ENCODE data around the gene MS4A14.

Gene MS4A14

DNA sequence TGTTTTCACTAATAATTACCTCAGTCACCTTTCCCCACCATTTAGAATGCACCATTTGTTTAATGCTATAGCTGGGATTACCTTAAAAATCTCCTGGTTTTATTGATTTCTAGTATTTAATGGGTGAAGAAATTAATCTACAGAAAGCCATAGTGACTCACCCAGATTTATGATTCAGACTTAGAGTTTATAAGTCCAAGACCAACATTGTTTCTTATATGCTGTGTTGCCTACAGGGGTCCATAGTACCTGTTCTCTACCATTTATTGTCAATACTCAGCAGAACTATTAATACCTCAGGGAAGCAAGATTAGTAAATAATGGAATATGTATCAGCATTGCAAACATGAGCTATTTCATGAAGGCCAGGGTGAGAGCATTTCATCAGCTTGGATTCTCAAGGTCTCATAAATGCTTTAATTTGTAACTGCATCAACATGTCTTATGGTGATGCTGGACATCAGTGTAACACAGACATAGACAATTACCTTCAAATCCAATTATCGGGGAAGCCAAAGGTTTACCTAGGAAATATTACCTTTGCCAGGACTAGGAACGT, 25.9 kb upstream of the MS4A14 start:
- Histone ChIP-seq H3K4me3 (ENCODE audit: low read depth in 1 of 2, low read length in 1 of 2) (no peak overlapping the region), H3K36me3 (no peaks in the 10 kb centered on the region), H3K4me1 (ENCODE audit: control insufficient read depth in 1 of 2, insufficient read depth in 1 of 2, low read depth in 1 of 2, low read length in 1 of 2) (peaks cover 5 to 7% of the 10 kb centered on the region in 2 experiments), H3K27ac (no peak overlapping the region), H3K27me3 (no peaks in the 10 kb centered on the region), H3K9me3 (peaks cover 18% of the 10 kb centered on the region)
- TF ChIP-seq, protein P1, sequence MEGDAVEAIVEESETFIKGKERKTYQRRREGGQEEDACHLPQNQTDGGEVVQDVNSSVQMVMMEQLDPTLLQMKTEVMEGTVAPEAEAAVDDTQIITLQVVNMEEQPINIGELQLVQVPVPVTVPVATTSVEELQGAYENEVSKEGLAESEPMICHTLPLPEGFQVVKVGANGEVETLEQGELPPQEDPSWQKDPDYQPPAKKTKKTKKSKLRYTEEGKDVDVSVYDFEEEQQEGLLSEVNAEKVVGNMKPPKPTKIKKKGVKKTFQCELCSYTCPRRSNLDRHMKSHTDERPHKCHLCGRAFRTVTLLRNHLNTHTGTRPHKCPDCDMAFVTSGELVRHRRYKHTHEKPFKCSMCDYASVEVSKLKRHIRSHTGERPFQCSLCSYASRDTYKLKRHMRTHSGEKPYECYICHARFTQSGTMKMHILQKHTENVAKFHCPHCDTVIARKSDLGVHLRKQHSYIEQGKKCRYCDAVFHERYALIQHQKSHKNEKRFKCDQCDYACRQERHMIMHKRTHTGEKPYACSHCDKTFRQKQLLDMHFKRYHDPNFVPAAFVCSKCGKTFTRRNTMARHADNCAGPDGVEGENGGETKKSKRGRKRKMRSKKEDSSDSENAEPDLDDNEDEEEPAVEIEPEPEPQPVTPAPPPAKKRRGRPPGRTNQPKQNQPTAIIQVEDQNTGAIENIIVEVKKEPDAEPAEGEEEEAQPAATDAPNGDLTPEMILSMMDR (IDR thresholded peaks at IDR 0.05): no peak

DNA sequence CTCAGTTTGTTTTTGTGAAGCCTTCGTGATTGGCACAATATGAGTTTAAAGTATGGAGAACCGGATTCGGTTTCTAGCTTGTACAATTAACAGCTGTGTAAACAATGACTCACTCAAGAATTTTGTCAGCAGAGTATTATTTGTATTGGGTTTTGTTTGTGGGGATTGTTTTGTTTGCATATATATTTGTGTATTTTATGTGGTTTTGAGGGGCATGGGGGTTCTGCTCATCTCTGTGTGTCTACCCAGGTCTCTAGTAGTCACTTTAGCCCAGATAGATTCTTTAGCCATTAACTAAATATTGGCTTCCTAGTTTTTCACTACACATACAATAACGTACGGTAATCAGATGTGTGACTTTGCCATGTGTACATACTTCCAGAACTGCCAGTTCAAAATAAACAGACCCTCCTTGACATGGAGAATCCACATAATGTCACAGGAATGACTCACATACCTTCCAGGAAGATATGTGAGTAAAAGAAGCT, 25.4 kb upstream of the MS4A14 start:
- peaks cover 4 to 5% of the 10 kb centered on the region in 2 experiments for H3K4me1 ChIP-seq (ENCODE audit: control insufficient read depth in 1 of 2, insufficient read depth in 1 of 2, low read depth in 1 of 2, low read length in 1 of 2)
- peaks cover 18% of the 10 kb centered on the region for H3K9me3 ChIP-seq
- H3K36me3 ChIP-seq: no peaks in the 10 kb centered on the region
- TF ChIP-seq, protein P1 (IDR thresholded peaks at IDR 0.05): no peak
- no peak overlapping the region for H3K4me3 ChIP-seq (ENCODE audit: low read depth in 1 of 2, low read length in 1 of 2)
- H3K27me3 ChIP-seq: no peaks in the 10 kb centered on the region
- no peak overlapping the region for H3K27ac ChIP-seq

DNA sequence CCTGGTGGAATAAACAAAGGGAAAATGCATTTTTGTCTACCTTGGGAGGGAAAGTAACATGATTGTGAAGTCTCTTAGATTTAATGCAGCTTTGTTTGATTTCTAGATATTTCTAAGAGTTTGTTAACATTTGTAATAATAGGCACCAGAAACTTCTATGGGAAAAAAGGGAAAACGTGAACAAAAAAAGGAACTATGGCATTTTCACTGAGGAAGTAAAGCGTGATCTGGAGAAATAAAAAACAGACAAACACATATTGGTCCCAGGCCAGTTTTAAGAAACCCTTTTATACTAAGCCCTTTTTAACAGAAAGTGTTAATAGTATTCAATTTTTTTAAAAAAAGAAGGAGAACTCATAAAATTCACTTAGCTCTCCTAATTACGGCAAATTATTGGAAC, 24.9 kb upstream of the MS4A14 start:
- Histone ChIP-seq H3K27me3 (no peaks in the 10 kb centered on the region), H3K4me1 (ENCODE audit: control insufficient read depth in 1 of 2, insufficient read depth in 1 of 2, low read depth in 1 of 2, low read length in 1 of 2) (peaks cover 4 to 5% of the 10 kb centered on the region in 2 experiments), H3K4me3 (ENCODE audit: low read depth in 1 of 2, low read length in 1 of 2) (no peak overlapping the region), H3K36me3 (no peaks in the 10 kb centered on the region), H3K9me3 (peaks cover 18% of the 10 kb centered on the region), H3K27ac (no peak overlapping the region)
- TF ChIP-seq, protein P1 (IDR thresholded peaks at IDR 0.05): no peak

DNA sequence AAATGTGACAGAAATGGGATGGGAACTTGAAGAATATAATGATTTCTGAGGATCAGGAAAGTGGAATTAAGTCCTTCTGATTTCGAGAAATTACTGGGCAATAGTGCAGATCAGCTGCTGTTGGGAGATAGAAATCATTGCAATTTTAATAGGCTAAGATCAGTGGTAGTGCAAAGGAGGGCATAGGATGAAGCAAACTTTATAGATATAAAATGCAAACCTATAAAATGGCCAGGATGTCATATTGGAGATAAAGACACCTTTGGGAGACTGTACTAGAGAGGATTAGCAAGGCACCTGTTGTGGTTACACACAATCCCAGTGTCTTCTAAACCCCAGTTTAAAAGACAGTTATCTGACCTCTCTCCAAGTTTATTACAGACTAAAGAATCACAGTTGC, 24.4 kb upstream of the MS4A14 start:
- Histone ChIP-seq H3K4me1 (ENCODE audit: control insufficient read depth in 1 of 2, insufficient read depth in 1 of 2, low read depth in 1 of 2, low read length in 1 of 2) (peaks cover 4 to 5% of the 10 kb centered on the region in 2 experiments), H3K27me3 (no peaks in the 10 kb centered on the region), H3K27ac (no peak overlapping the region), H3K9me3 (peaks cover 18% of the 10 kb centered on the region), H3K36me3 (no peaks in the 10 kb centered on the region), H3K4me3 (ENCODE audit: low read depth in 1 of 2, low read length in 1 of 2) (no peak overlapping the region)
- TF ChIP-seq, protein P1 (IDR thresholded peaks at IDR 0.05): no peak

DNA sequence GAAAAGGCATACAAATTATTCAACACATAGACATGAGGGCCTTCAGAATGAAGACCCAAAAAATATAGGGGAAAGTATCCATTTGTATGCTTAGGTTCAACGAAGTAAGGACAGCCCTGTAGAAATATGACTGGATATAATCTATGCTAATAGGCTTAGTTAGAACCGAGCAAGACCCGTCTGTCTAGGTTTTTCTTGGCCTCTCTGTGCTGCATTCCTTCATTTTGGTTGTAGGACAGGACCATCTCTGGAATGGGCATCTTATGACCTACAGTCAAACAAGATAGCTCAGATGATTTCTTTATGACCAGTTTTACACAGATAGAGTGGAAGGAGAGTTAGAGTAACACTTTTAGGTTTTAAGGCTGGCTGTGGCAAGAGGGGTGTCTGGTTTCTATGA, 23.5 kb upstream of the MS4A14 start:
- TF ChIP-seq, protein P1 (IDR thresholded peaks at IDR 0.05): no peak
- Histone ChIP-seq H3K27ac (no peak overlapping the region), H3K4me1 (ENCODE audit: control insufficient read depth in 1 of 2, insufficient read depth in 1 of 2, low read depth in 1 of 2, low read length in 1 of 2) (peaks cover 9 to 10% of the 10 kb centered on the region in 2 experiments), H3K4me3 (ENCODE audit: low read depth in 1 of 2, low read length in 1 of 2) (no peak overlapping the region), H3K9me3 (peaks cover 18% of the 10 kb centered on the region), H3K27me3 (no peaks in the 10 kb centered on the region), H3K36me3 (no peaks in the 10 kb centered on the region)
